Measurements from ENCODE around the gene OR51Q1.

Gene OR51Q1

GRCh38 chr11:5421811-5422210, at the start of gene OR51Q1:
Gene OR51Q1 (plus strand): TSS chr11:5422111. CDS start chr11:5422201, 90 bp downstream.
- DNase-seq (ENCODE audit: low spot score): no peak

- DNase-seq (ENCODE audit: low spot score): peak; percentile 58
Observed at GRCh38 chr11:5380740-5381342, 41.1 kb upstream of the OR51Q1 start.

DNA sequence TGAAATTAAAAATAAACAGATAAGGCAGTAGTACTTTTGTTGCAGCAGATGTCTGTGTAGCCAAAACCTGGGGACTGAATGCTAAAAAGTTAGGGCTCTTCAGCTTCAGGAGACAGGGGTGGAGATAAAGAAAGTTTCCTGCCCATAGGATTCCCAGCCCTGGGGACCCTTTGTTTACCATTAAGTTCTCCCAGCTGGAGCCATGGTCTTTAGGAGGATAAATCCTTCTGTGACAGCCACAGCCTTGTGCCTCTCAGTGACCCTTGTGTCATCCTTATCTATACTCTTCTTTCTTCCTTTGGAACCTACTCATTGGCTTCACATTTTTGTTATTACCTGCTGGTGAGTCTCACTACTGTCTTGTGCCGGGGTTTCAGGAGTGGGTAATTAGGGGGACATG, 38.3 kb upstream of the OR51Q1 start, which contains the start of gene OR51M1:
Gene OR51M1, plus strand, starts transcription at position 237 of the 400 bp plus-strand sequence. CDS start 5,587 bp downstream, outside the sequence.
- no peak for DNase-seq (ENCODE audit: low spot score)

- no peak for DNase-seq (ENCODE audit: low spot score)
Observed at GRCh38 chr11:5384335-5384734, 37.6 kb upstream of the OR51Q1 start.

GRCh38 chr11:5390210-5390609, 31.7 kb upstream of the OR51Q1 start:
- DNase-seq (ENCODE audit: low spot score): no peak

GRCh38 chr11:5394091-5394490, 27.8 kb upstream of the OR51Q1 start:
- no peak for DNase-seq (ENCODE audit: low spot score)

DNA sequence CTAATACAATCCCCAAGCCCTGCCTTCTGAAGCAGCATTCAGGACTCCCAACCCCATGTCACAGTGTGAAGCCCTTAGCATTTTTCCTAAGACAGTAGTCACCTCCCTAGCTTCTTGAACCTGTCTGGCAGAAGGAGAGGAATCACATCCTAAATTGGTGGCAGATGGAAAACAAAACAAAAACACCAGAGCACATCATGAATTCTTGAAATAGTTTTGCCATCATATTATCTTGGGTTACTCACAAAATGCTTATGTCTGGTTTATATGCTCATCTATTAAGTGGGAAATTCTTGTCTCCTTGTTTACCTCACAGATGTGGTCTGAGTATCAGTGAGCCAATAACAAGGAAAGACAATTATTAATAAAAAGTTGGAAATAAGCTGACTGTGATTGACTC, 23.0 kb upstream of the OR51Q1 start:
- DNase-seq (ENCODE audit: low spot score): no peak

DNA sequence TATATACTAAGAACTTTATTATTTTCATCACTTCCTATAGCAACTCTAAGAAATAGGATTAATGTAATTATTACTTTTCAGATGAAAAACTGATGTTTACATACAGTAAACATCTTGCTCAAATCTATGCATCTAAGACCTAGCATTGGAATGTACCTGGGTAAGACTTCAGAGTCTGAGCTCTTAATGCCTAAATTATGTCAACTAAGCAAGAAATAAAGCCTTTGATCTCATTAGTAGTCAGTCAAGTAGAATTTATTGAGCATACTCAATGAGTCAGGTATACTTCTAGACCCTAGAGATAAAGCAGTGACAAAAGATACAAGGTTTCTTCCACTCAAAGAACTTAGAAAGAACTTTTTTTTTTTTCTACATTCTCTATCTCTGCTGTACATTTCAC, 16.7 kb upstream of the OR51Q1 start:
- DNase-seq (ENCODE audit: low spot score): no peak

DNA sequence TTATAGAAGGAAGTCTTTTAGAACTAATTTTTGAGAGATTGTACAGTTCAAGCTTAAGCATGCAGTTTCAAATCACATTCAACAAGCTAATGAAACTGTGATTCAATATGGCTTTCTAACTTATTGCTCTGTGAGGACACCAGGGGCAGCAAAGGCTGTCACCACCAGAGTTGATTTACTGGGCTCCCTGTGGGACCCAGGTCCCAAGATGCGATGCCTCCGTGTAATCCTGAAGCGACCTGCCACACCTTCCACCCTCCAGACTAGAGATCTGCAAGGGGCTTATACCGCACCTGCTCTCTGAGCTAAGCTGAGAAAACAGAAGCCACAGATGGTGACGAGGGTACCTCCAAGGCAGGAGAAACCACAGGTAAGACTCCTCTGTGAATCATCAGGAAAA, 918 bp upstream of the OR51Q1 start:
- DNase-seq (ENCODE audit: low spot score): no peak

DNA sequence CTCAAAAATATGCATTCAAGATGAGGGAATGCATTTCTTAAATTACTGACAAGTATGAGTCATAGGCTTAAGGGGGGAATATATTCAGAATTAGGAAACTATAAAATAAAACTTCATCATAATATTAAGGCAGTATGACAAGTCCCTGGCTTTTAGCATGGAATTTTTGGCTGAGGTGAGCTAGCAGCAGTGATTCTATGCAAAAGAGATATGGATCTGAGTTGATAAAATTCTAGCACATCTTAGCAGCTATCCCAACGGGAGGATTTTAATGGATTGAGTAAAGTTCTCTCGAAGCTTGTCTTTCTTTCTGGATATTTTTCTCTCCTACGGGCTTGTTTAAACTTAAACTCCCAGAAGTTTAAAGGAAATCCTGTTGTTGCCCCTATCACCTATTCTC, 1.2 kb downstream of the OR51Q1 start:
- DNase-seq (ENCODE audit: low spot score): no peak

DNA sequence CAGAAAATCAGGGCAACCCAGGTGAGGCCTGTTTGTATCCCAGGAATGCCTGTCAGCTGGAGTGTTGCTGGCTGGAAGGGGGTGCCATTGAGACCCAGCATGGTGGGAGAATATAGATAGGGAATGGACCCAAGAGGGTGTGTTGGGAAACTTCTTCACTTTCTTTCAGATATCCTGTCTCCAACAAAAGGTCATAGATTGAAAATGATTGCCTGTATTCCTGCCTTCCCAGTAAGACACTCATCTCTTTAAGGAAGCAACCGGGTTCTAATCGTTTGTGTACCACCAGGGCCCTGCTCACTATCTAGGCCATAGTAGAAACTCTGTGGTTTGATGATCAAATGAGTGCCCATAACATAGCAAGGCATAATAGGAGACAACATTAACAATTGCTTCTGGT, 19.5 kb downstream of the OR51Q1 start, which contains the start of gene OR51I1:
Gene OR51I1, minus strand, starts transcription at position 101 of the 400 bp plus-strand sequence. Its CDS starts 0 bp downstream, at position 101.
- DNase-seq (ENCODE audit: low spot score): no peak

- no peak for DNase-seq (ENCODE audit: low spot score)
Observed at GRCh38 chr11:5443835-5444393, 22.0 kb downstream of the OR51Q1 start.

GRCh38 chr11:5449023-5449422, 27.1 kb downstream of the OR51Q1 start, which contains the start of gene OR51I2:
Gene OR51I2 (plus strand): TSS chr11:5449323. CDS start chr11:5453489, 4,166 bp downstream.
- DNase-seq (ENCODE audit: low spot score): no peak

- no peak for DNase-seq (ENCODE audit: low spot score)
Observed at GRCh38 chr11:5449432-5449831, 27.5 kb downstream of the OR51Q1 start.

- DNase-seq (ENCODE audit: low spot score): no peak
Observed at GRCh38 chr11:5460983-5461621, 39.2 kb downstream of the OR51Q1 start.

GRCh38 chr11:5467527-5467926, 45.6 kb downstream of the OR51Q1 start:
- no peak for DNase-seq (ENCODE audit: low spot score)

All from SW480 (cell line).